Thyroid gland (tissue), 4 donors: ENCODE measurements around the gene INO80E. TPM values are rescaled to one million over a fixed set of nuclear protein-coding genes. Genes with fewer than 3 reads are reported as not detected.
A peak's percentile ranks its signal among the peaks of the same experiment; 100 is the strongest.

Experiments
- DNase-seq, 2 donors: peaks; one replicate each; pipeline ENCODE4 v3.0.0-alpha.2; 2019
- H3K27ac ChIP-seq, 3 donors: fragments of 200-600 bp; sonication (generic); 1 replicate in 2 of 3; 2 replicates in 1 of 3; pipeline ENCODE4 v1.5.1; 2016 to 2019; ENCODE audit warnings: mild to moderate bottlenecking in 1 of 3, moderate library complexity in 1 of 3
- H3K27me3 ChIP-seq: fragments of 200-600 bp; sonication (generic); one replicate; pipeline ENCODE4 v1.5.1; 2019
- H3K36me3 ChIP-seq, 2 donors: fragments of 200-600 bp; sonication (generic); one replicate each; pipeline ENCODE4 v1.5.1; 2016 to 2019
- H3K4me1 ChIP-seq, 2 donors: fragments of 200-600 bp; sonication (generic); one replicate each; pipeline ENCODE4 v1.5.1; 2017 to 2019
- H3K4me3 ChIP-seq, 3 donors: fragments of 200-600 bp; sonication (generic); replicated peaks in 1 of 3; 1 replicate in 2 of 3; 2 replicates in 1 of 3; pipeline ENCODE4 v1.5.1; 2016; ENCODE audit warnings: mild to moderate bottlenecking in 1 of 3
- H3K9me3 ChIP-seq: fragments of 200-600 bp; sonication (generic); one replicate; pipeline ENCODE4 v1.5.1; 2017
- POLR2A ChIP-seq, 2 donors: fragments of 450-650 bp; IDR thresholded peaks; one replicate each; pipeline ENCODE4 v1.6.1; 2017; ENCODE audit warnings: antibody characterized with exemption in 2 of 2, mild to moderate bottlenecking in 2 of 2, moderate library complexity in 1 of 2
- WGBS, 2 donors: methylation state at CpG; one replicate each; pipeline ENCODE4 v1.1.5; 2017; 5-methylcytosine and 5-hydroxymethylcytosine counted together
- intact Hi-C: fragments of 100-400 bp; cut with DNase I; formaldehyde crosslinking; loops from one replicate; pipeline ENCODE4 v1.15.1; 2023
- total RNA-seq, 4 donors: library from RNA; depleted of rRNA; stranded (reverse); fragments of >200 nt; gene quantifications; one replicate each; pipeline ENCODE4 v1.2.3, GENCODE V29; 2016
- TF ChIP-seq, protein P1 (sequence below), 6 experiments: fragments of 200-600 bp in 3 of 6; fragments of 450-650 bp in 3 of 6; sonication (generic) in 3 of 6; IDR thresholded peaks; one replicate each; pipeline ENCODE4 v1.5.1; 2016 to 2019; ENCODE audit warnings: antibody characterized with exemption in 6 of 6, mild to moderate bottlenecking in 2 of 6, inconsistent platforms in 1 of 6, moderate library complexity in 1 of 6

INO80E gene
- total RNA-seq, 4 donors from 2014 or later, result 45.9 to 165 (median 142) TPM

DNA sequence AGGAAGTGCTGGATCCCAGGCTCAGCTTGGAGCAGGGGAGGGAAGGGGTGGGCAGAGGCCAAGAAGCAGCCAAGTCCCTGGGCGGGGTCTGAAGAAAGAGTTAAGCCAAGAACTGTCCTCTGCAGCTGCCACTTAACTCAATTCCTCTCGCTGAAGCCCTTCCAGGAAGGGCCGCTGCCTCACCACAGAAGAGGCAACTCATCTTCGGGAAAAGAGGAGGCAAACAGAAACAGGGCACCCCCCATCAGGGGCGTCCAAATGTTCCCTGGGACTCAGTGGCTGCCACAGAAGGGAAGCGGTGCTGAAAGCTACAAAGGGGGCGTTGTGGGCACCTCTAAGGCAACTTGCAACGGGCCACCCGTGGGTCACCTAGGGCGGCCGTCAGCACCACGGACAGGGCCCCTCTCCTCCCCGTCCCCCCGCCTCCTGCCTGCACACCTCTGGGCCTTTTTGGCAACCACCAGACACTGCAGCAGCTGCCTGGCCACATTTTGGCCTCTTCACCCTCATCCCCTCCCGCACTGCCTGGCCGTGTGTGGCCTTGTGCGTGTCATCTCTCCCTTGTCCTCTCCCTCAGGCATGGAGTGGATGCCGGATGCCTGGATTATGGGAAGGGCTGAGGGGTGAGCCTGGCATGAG, 32.5 kb downstream of the INO80E start:
- intact Hi-C loops, result loop anchor here (10.0 kb wide), 1 partner anchor 194 kb away; no protein-coding TSS in a partner anchor
- Histone ChIP-seq H3K9me3 (no peaks in the 10 kb centered on the region), H3K27me3 (peaks cover 15% of the 10 kb centered on the region), H3K4me1 (peaks cover 0 to 5% of the 10 kb centered on the region in 2 donors), H3K27ac (no peak overlapping the region), H3K36me3 (no peaks in the 10 kb centered on the region), H3K4me3 (no peak overlapping the region)
- TF ChIP-seq, protein P1, sequence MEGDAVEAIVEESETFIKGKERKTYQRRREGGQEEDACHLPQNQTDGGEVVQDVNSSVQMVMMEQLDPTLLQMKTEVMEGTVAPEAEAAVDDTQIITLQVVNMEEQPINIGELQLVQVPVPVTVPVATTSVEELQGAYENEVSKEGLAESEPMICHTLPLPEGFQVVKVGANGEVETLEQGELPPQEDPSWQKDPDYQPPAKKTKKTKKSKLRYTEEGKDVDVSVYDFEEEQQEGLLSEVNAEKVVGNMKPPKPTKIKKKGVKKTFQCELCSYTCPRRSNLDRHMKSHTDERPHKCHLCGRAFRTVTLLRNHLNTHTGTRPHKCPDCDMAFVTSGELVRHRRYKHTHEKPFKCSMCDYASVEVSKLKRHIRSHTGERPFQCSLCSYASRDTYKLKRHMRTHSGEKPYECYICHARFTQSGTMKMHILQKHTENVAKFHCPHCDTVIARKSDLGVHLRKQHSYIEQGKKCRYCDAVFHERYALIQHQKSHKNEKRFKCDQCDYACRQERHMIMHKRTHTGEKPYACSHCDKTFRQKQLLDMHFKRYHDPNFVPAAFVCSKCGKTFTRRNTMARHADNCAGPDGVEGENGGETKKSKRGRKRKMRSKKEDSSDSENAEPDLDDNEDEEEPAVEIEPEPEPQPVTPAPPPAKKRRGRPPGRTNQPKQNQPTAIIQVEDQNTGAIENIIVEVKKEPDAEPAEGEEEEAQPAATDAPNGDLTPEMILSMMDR (IDR thresholded peaks at IDR 0.05), result no peak
- TF ChIP-seq POLR2A (IDR thresholded peaks at IDR 0.05), result no peak
- peak; percentile 27 to 31 for DNase-seq
- WGBS, 2 donors, result 13 to 14% methylated on average over 12 to 15 of the region's 18 CpGs

DNA sequence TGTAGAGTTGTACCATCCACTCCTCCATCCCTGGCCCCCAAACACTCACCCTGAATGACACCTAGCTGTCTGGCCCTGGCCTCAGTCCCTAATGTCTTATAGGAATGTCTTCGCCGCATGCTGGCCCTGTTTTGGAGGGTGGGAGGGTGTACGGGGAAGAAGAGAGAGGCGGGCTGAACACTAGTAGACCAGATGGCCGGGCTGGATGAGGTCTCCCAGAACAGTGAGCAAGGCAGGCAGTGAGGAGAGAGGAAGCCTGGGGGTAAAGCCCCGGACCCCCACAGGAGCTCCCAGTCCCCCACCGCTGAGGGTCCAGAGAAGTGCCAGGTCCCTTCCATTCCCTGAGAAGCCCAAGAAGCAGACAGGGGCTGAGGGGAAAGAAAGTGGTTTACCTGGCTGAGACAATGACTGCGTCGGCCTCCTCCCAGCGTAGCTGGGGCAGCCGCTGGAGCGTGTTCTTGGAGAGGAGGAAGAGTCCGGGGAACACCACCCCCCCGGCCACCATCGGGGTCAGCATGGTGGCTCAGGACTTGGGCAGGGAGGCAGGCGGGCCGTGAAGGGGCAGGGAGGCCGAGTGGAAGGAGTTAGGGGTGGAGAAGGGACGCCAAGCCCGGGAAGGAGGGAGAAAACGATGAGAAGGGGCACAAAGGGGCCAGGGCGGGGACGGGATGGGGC, 34.1 kb downstream of the INO80E start:
- 20 to 21% methylated on average over 23 of the region's 23 CpGs for WGBS, 2 donors
- peaks cover 15% of the 10 kb centered on the region for H3K27me3 ChIP-seq
- intact Hi-C loops, result no loop called here

GRCh38 chr16:30030841-30031413, 34.9 kb downstream of the INO80E start, which contains the start of gene TLCD3B:
Gene TLCD3B (minus strand): TSS chr16:30031271. CDS start chr16:30030527, 744 bp downstream.
- WGBS, 2 donors, result 2% methylated on average over 21 to 27 of the region's 27 CpGs
- DNase-seq, result no peak

More for the DNA sequence above, 34.1 kb downstream of the INO80E start:
- no peak overlapping the region for H3K4me3 ChIP-seq
- peaks cover 0 to 5% of the 10 kb centered on the region in 2 donors for H3K4me1 ChIP-seq
- H3K9me3 ChIP-seq, result no peaks in the 10 kb centered on the region
- DNase-seq, result no peak
- TF ChIP-seq POLR2A (IDR thresholded peaks at IDR 0.05), result no peak
- TF ChIP-seq, protein P1 (IDR thresholded peaks at IDR 0.05), result no peak
- no peak overlapping the region for H3K27ac ChIP-seq
- no peaks in the 10 kb centered on the region for H3K36me3 ChIP-seq

DNA sequence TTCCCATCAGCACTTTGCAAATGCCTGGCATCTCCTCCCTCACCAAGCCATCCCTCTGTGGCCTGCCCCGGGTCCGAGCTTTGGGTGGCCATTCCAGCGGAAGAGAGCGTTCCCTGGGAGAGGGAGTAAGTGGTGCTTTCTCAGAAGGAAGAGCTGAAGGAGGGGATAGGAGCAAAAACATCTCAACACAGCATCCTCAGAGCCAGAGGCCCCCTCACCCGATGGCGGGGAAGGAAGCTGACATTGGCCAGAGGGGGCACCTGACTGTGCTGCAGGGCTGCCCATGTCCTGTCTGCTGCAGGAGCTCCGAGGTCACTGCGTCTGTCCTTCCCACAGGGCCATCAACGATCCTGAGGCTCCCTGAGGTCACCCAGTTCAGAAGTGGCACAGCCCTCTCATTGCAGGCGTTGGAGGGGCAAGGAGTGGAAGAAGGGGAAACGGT, 35.5 kb downstream of the INO80E start:
- no peaks in the 10 kb centered on the region for H3K36me3 ChIP-seq
- peaks cover 15% of the 10 kb centered on the region for H3K27me3 ChIP-seq
- 14 to 24% methylated on average over 7 of the region's 11 CpGs for WGBS, 2 donors
- H3K4me3 ChIP-seq, result no peak overlapping the region
- DNase-seq, result no peak
- no peaks in the 10 kb centered on the region for H3K9me3 ChIP-seq
- TF ChIP-seq, protein P1 (IDR thresholded peaks at IDR 0.05), result no peak
- no peak for TF ChIP-seq POLR2A (IDR thresholded peaks at IDR 0.05)
- intact Hi-C loops, result no loop called here
- H3K4me1 ChIP-seq, result peaks cover 0 to 5% of the 10 kb centered on the region in 2 donors
- no peak overlapping the region for H3K27ac ChIP-seq

More at GRCh38 chr16:30030841-30031413, 34.9 kb downstream of the INO80E start, which contains the start of gene TLCD3B:
- Histone ChIP-seq H3K27ac (no peak within 1 kb of the TSS), H3K36me3 (no peaks in the 10 kb centered on the region), H3K4me1 (peaks cover 0 to 5% of the 10 kb centered on the region in 2 donors), H3K9me3 (no peaks in the 10 kb centered on the region), H3K27me3 (peaks cover 15% of the 10 kb centered on the region), H3K4me3 (no peak within 1 kb of the TSS)
- TF ChIP-seq POLR2A (IDR thresholded peaks at IDR 0.05), result no peak
- TF ChIP-seq, protein P1 (IDR thresholded peaks at IDR 0.05), result no peak
- intact Hi-C loops, result no loop called here
